GM12875 (cell line): ENCODE measurements around the gene PPP1R14D.
"Not testable (repeated sequence)": the region's sequence is repeated elsewhere in the genome, so short reads cannot be mapped to it uniquely, and the experiment has no call there.

Source experiments
- H3K4me3 ChIP-seq: one replicate; pipeline ENCODE4 v1.5.1; 2011; ENCODE audit warnings: low read depth, low read length, control low read depth
- CTCF ChIP-seq: IDR thresholded peaks from 2 replicates; pipeline ENCODE4 v1.5.1; 2011; ENCODE audit warnings: low read depth, mild to moderate bottlenecking, control low read depth, inconsistent platforms, low read length, moderate library complexity, borderline replicate concordance; ENCODE audit not compliant: insufficient read depth

Gene PPP1R14D

GRCh38 chr15:40871749-40872617, 43.5 kb upstream of the PPP1R14D start:
- TF ChIP-seq CTCF: no peak
- no peak overlapping the region for H3K4me3 ChIP-seq

GRCh38 chr15:40870716-40871115, 42.2 kb upstream of the PPP1R14D start:
- no peak for TF ChIP-seq CTCF

GRCh38 chr15:40869686-40870085, 41.2 kb upstream of the PPP1R14D start:
- no peak overlapping the region for H3K4me3 ChIP-seq

More at GRCh38 chr15:40870716-40871115, 42.2 kb upstream of the PPP1R14D start:
- no peak overlapping the region for H3K4me3 ChIP-seq

GRCh38 chr15:40867199-40867598, 38.7 kb upstream of the PPP1R14D start:
- no peak for TF ChIP-seq CTCF
- H3K4me3 ChIP-seq: no peak overlapping the region

More at GRCh38 chr15:40869686-40870085, 41.2 kb upstream of the PPP1R14D start:
- TF ChIP-seq CTCF: no peak

GRCh38 chr15:40863660-40864270, 35.3 kb upstream of the PPP1R14D start:
- H3K4me3 ChIP-seq: no peak overlapping the region
- TF ChIP-seq CTCF: no peak

GRCh38 chr15:40861147-40861546, 32.6 kb upstream of the PPP1R14D start:
- H3K4me3 ChIP-seq: not testable (repeated sequence)

GRCh38 chr15:40859206-40859851, 30.8 kb upstream of the PPP1R14D start:
- TF ChIP-seq CTCF: peak; percentile 92
- no peak overlapping the region for H3K4me3 ChIP-seq
